Body of pancreas (tissue), 4 donors: ENCODE data around the gene PPP2R2B.

Experiments
- CTCF ChIP-seq, 7 experiments: fragments of 450-650 bp in 4 of 7; fragments of 200-600 bp in 3 of 7; sonication (generic) in 3 of 7; IDR thresholded peaks; one replicate each; pipeline ENCODE4 v1.5.1; 2016 to 2019; ENCODE audit warnings: antibody characterized with exemption in 7 of 7
- POLR2A ChIP-seq, 3 donors: fragments of 450-650 bp; IDR thresholded peaks; one replicate each; pipeline ENCODE4 v1.6.1; 2016; ENCODE audit warnings: antibody characterized with exemption in 3 of 3, mild to moderate bottlenecking in 2 of 3

- no peak for TF ChIP-seq CTCF (IDR thresholded peaks at IDR 0.05)
- TF ChIP-seq POLR2A (IDR thresholded peaks at IDR 0.05), result no peak
Observed at GRCh38 chr5:146805081-146805480, 73.5 kb downstream of the PPP2R2B start.
